Nephron (organoid): Measurements from ENCODE around the gene HSPA12B.
A peak's percentile ranks its signal among the peaks of the same experiment; 100 is the strongest.

Experiments used
- H3K27ac Mint-ChIP-seq, 3 experiments: 2 replicates each; pipeline ENCODE4 v1.8.0; 2020; ENCODE audit warnings: mixed read lengths in 3 of 3, mild to moderate bottlenecking in 2 of 3, moderate library complexity in 1 of 3
- H3K27me3 Mint-ChIP-seq: 2 replicates; pipeline ENCODE4 v1.8.0; 2021; ENCODE audit warnings: low read depth, mild to moderate bottlenecking, moderate library complexity, mixed read lengths
- H3K36me3 Mint-ChIP-seq: 2 replicates; pipeline ENCODE4 v1.8.0; 2020; ENCODE audit warnings: low read depth, mixed read lengths
- H3K4me1 Mint-ChIP-seq: 2 replicates; pipeline ENCODE4 v1.8.0; 2020; ENCODE audit warnings: mixed read lengths
- H3K4me3 Mint-ChIP-seq, 3 experiments: 2 replicates each; pipeline ENCODE4 v1.8.0; 2020; ENCODE audit warnings: mild to moderate bottlenecking in 3 of 3, mixed read lengths in 3 of 3, moderate library complexity in 2 of 3
- H3K9me3 Mint-ChIP-seq: 2 replicates; pipeline ENCODE4 v1.8.0; 2020; ENCODE audit warnings: mixed read lengths
- TF ChIP-seq, protein P1 (sequence below), 3 experiments: fragments of 200-600 bp; sonication (generic); IDR thresholded peaks; one replicate each; pipeline ENCODE4 v1.5.0; 2021; ENCODE audit warnings: antibody characterized with exemption in 3 of 3; ENCODE audit not compliant: unreplicated experiment in 3 of 3

HSPA12B gene

DNA sequence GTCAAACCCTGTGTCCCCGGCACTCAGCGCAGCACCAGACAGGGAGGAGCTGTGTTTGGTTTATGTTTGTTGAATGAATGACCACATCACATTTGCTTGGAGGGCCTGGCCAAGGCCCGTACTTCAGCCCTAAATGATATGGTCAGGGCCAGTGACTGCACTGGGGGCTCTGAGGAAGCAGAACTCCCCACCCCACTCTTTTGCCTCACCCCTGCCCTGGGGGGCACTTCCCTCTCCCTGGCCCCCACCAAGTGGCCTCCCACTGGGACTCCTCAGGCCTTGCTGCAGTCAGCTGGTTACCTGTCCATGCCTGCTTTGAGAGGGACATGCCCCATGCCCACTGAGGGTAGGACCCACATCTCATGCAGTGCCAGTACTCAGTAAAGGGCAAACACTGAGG is 32.2 kb downstream of the HSPA12B start:
- Mint-ChIP-seq H3K4me1 (peaks cover 47% of the 10 kb centered on the region), H3K36me3 (peaks cover 3% of the 10 kb centered on the region), H3K27ac (peak overlapping the region; percentile 35 to 95 (median 67)), H3K27me3 (no peaks in the 10 kb centered on the region), H3K4me3 (peak overlapping the region in 1 of 3 experiments; percentile 34), H3K9me3 (no peaks in the 10 kb centered on the region)
- TF ChIP-seq, protein P1, sequence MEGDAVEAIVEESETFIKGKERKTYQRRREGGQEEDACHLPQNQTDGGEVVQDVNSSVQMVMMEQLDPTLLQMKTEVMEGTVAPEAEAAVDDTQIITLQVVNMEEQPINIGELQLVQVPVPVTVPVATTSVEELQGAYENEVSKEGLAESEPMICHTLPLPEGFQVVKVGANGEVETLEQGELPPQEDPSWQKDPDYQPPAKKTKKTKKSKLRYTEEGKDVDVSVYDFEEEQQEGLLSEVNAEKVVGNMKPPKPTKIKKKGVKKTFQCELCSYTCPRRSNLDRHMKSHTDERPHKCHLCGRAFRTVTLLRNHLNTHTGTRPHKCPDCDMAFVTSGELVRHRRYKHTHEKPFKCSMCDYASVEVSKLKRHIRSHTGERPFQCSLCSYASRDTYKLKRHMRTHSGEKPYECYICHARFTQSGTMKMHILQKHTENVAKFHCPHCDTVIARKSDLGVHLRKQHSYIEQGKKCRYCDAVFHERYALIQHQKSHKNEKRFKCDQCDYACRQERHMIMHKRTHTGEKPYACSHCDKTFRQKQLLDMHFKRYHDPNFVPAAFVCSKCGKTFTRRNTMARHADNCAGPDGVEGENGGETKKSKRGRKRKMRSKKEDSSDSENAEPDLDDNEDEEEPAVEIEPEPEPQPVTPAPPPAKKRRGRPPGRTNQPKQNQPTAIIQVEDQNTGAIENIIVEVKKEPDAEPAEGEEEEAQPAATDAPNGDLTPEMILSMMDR (IDR thresholded peaks at IDR 0.05; ENCODE audit: unreplicated experiment in 3 of 3) = no peak

GRCh38 chr20:3765171-3765882 is 32.8 kb downstream of the HSPA12B start:
- peak overlapping the region; percentile 67 to 95 (median 87) for H3K27ac Mint-ChIP-seq
- H3K9me3 Mint-ChIP-seq = no peaks in the 10 kb centered on the region
- H3K4me1 Mint-ChIP-seq = peaks cover 43% of the 10 kb centered on the region
- H3K4me3 Mint-ChIP-seq = peak overlapping the region; percentile 83 to 92 (median 86)
- no peaks in the 10 kb centered on the region for H3K36me3 Mint-ChIP-seq
- TF ChIP-seq, protein P1 (IDR thresholded peaks at IDR 0.05; ENCODE audit: unreplicated experiment in 3 of 3) = no peak
- no peaks in the 10 kb centered on the region for H3K27me3 Mint-ChIP-seq

DNA sequence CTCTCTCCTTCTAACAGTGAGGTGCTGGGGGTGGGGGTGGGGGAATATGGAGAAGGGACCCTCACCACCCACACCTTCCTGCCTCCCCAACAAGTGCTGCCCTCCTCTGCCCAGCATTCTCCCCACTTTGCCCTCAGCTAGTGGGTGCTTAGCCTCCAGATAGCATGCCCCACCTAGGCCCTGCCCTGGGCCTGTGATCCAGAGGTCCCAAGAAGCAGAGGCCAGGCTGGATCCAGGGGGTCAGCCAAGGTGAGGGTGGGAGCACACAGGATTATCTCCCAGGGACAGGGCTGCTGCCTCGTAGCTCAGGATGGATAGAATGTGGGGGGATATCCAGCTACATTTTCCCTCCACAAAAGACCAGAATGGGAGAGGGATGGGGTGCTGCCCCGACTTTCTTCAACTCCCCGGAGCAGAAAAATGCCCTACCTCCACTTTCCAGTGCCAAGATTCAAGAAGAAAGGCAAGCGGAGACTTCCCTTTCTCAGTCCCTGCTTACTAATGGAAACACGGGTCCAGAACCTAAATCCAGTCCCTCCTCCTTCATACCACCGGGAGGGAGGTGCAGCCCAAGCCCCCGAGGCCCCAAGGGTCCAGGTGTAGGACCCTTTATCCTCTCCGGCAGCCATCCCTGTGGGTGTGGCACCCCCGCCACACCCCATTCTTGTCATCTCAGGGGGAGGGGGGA is 34.1 kb downstream of the HSPA12B start:
- Mint-ChIP-seq H3K4me3 (peak overlapping the region; percentile 83 to 92 (median 86)), H3K27ac (peak overlapping the region in 2 of 3 experiments; percentile 87 to 95), H3K9me3 (no peaks in the 10 kb centered on the region), H3K4me1 (peaks cover 36% of the 10 kb centered on the region), H3K36me3 (no peaks in the 10 kb centered on the region), H3K27me3 (no peaks in the 10 kb centered on the region)
- TF ChIP-seq, protein P1 (IDR thresholded peaks at IDR 0.05; ENCODE audit: unreplicated experiment in 3 of 3) = no peak

GRCh38 chr20:3767110-3767426 is 34.6 kb downstream of the HSPA12B start:
- Mint-ChIP-seq H3K4me1 (peaks cover 36% of the 10 kb centered on the region), H3K9me3 (no peaks in the 10 kb centered on the region), H3K27me3 (no peaks in the 10 kb centered on the region), H3K4me3 (peak overlapping the region; percentile 83 to 92 (median 86)), H3K27ac (no peak overlapping the region), H3K36me3 (no peaks in the 10 kb centered on the region)
- TF ChIP-seq, protein P1 (IDR thresholded peaks at IDR 0.05; ENCODE audit: unreplicated experiment in 3 of 3) = no peak

DNA sequence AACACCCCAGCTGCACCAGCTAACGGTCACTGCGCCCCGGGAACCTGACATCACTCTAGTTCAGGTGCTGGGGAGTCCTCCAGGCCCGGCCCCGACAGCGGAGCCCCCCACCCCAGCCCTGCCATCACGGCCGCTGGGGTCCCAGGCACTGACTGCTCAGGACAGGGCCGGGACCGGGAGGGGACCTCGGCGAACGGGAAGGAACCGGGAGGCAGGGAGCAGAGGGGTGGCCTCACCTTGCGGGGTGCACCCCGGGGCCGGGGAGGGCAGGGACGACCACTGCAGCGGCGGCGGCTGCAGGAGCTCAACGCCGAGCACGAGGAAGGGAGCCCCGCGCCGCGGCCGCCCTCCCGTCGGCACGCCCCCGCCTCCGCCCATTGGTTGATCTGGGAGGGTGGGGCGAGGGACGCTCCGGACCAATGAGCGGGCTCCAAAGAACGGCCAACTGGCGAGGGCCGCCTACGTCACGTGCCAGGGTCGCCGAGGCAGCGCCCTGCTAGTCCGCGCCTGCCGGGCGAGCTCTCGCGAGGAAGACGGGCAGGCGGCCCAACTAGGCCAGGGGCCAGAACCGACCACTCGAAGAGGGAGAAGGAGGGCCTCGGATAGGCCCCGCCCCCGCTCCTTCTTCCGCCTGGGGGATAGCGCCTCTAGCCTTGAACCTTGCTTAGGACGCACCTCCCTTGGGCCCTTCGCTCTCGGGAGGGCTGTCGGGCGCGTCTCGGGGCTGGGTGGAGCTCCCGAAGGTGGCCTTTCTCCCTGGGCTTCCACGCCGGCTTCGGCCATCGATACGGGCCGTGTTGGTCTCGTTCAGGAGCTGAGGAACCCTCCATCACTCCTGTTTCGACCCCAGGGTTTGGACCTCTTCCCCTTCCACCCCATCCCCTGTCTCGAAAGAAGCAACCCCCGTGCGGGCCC is 35.2 kb downstream of the HSPA12B start, which contains the start of gene ADISSP:
ADISSP (minus strand) TSS at position 327 of the 915 bp plus-strand sequence. CDS start 7,653 bp downstream, outside the sequence.
- Mint-ChIP-seq H3K4me1 (peaks cover 33% of the 10 kb centered on the region), H3K36me3 (no peaks in the 10 kb centered on the region), H3K27me3 (no peaks in the 10 kb centered on the region), H3K4me3 (peak within 1 kb of the TSS; percentile 86 to 93 (median 92)), H3K27ac (peak within 1 kb of the TSS; percentile 90 to 95 (median 92)), H3K9me3 (no peaks in the 10 kb centered on the region)
- TF ChIP-seq, protein P1 (IDR thresholded peaks at IDR 0.05; ENCODE audit: unreplicated experiment in 3 of 3) = no peak
